IMR-90 (cell line): ENCODE measurements around the gene SNRNP200.

ENCODE experiments used
- BHLHE40 ChIP-seq: fragments of 150-350 bp; IDR thresholded peaks from 2 replicates; pipeline ENCODE4 v1.6.1; 2016; ENCODE audit warnings: mild to moderate bottlenecking, low read depth, low read length
- CTCF ChIP-seq: conservative IDR thresholded peaks from 2 replicates; pipeline ENCODE4 v1.5.1; 2012; ENCODE audit warnings: mild to moderate bottlenecking, low read depth, low read length, improper control_type of control experiment
- ELK1 ChIP-seq: fragments of 150-350 bp; IDR thresholded peaks from 2 replicates; pipeline ENCODE4 v1.6.1; 2016; ENCODE audit warnings: low read depth, mild to moderate bottlenecking, low read length, moderate library complexity, borderline replicate concordance
- MAZ ChIP-seq: IDR thresholded peaks from 2 replicates; pipeline ENCODE4 v1.6.1; 2012; ENCODE audit warnings: low read depth, mild to moderate bottlenecking, low read length, improper control_type of control experiment, moderate library complexity, borderline replicate concordance
- POLR2A ChIP-seq: IDR thresholded peaks from 2 replicates; pipeline ENCODE4 v1.6.1; 2012; ENCODE audit warnings: mild to moderate bottlenecking, low read depth, low read length
- RAD21 ChIP-seq: IDR thresholded peaks from 2 replicates; pipeline ENCODE4 v1.6.1; 2012; ENCODE audit warnings: low read length, improper control_type of control experiment
- RFX5 ChIP-seq: IDR thresholded peaks from 2 replicates; pipeline ENCODE4 v1.8.0; 2012; ENCODE audit warnings: low read depth, mild to moderate bottlenecking, low read length, moderate library complexity
- USF2 ChIP-seq: fragments of 150-350 bp; IDR thresholded peaks from 2 replicates; pipeline ENCODE4 v1.6.1; 2017; ENCODE audit warnings: mild to moderate bottlenecking, antibody characterized with exemption, low read length, low read depth

GRCh38 chr2:96316999-96317398 lies 11.7 kb upstream of the SNRNP200 start:
- TF ChIP-seq CTCF (no peak), POLR2A (no peak), RFX5 (no peak), BHLHE40 (no peak), RAD21 (no peak), MAZ (no peak), USF2 (no peak), ELK1 (no peak)
